ENCODE data around the gene CDKN2D.
"Not testable (repeated sequence)": the region's sequence is repeated elsewhere in the genome, so short reads cannot be mapped to it uniquely, and the experiment has no call there.

Gene CDKN2D

DNA sequence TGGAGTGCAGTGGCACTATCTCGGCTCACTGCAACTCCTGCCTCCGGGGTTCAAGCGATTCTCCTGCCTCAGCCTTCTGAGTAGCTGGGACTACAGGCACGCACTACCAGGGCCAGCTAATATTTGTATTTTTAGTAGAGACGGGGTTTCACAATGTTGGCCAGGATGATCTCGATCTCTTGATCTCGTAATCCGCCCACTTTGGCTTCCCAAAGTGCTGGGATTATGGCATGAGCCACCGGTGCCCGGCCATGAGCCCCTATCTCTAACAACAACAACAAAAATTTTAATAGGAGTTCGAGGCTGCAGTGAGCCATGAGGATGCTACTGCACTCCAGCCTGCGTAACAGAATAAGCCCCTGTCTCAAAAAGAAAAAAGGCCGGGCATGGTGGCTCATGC is 13.3 kb upstream of the CDKN2D start:
- no peak for DNase-seq

DNA sequence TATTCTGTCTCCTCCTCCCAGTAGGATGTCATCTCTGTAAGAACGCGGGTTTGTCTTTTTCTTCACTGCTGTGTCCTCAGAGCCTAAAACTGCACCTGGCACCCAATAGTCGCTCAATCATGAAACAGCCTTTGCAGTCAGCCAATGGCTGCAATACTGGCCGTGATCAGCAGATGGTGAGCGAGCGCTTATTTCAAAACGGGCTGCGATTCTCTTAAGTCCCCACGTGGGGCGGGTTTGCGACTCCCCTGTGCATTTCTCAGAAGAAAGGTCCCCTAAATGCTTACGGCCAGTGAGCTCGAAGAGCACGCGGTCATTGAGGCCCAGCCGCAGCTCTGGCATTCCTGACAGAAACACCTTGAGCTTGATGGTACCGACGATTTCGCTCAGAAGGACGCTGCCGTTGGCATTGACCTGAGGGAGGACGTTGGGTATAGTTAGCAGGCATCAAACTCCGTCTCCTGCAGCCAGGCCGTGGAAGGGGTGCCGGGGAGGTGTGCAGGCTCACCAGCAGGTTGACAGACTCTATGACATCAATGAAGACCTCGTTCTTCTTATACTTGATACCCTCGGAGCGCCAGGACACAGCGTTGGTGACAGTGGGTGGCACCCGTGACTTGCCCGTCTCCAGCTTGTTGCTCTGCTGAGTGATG is 12.3 kb upstream of the CDKN2D start:
- DNase-seq, result peak; percentile 8 to 94 (median 74)

DNA sequence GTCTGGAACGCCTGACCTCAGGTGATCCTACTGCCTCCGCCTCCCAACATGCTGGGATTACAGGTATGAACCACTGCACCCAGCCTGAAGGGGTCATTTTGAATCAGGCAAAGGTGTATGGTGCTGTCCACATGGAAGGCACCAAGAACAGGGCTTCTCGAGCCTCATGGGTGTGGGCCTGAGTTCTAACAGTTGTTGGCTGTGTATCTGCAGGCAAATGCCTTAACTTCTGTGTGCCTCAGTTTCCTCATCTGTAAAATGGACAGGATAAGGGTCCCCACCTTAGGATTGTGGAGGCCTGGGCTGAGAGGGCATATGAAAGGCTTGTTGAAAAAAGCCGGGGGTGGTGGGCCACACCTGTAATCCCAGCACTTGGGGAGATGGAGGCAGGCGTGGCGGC is 9.2 kb upstream of the CDKN2D start:
- DNase-seq, result no peak

DNA sequence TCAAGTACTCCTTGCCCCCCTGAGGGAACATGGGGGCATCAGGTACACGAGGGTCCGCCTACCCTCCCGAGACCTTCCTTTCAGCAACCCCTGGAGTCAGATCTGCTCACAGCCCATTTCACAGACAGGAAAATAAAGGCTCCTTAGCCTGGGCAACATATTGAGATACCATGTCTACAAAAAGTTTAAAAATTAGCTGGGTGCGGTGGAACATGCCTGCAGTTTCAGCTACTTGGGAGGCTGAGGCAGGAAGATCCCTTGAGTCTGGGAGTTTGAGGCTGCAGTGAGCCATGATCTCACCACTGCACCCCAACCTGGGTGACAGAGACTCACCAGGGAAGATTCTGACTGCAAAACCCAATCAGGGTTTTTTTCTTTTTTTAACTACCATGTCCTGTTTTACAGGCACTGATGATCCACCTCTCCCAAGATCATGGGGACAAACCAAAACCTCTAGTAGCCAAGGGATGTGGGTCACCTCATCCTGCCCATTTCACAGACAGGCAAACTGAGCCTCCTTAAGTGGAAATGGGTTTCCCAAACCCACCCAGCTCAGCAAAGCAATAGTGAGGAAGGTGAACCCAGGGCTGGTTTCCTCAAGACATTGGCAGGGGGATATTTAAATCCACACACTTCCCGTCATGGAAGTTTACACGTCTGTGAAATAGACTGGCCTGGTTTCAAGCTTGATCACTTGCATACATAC is 6.4 kb upstream of the CDKN2D start:
- no peak for DNase-seq

DNA sequence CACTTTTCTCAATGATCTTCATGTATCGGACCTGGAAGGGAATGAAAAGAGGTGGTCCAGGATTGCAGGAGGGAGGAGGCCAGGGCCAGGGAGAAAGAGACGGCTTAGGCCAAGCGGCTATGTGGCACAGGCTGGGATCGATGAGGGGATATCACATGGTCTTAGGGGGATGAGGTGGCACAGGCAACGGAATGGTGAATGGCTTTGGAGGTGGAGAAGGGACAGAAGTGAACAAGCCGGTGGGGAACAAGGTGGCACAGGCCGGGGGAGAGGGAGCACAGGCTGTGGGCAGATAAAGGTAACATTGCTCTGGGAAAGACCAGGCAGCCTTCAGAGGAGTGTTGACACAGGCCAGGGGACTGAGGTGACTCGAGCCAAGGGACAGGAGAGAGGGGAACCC is 5.7 kb upstream of the CDKN2D start:
- no peak for DNase-seq

DNA sequence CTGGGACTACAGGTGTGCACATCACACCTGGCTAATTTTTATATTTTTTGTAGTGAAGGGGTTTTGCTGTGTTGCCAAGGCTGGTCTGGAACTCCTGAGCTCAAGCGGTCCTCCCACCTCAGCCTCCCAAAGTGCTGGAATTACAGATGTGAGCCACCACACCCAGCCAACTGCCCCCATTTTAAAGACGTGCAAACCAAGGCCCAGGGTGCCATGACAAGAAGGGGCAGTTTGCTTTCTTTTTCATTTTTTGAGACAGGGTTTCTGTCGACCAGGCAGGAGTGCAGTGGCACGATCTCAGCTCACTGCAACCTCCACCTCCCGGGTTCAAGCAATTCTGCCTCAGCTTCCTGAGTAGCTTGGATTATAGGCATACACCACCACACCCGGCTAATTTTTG is 5.0 kb upstream of the CDKN2D start:
- not testable (repeated sequence) for DNase-seq

DNA sequence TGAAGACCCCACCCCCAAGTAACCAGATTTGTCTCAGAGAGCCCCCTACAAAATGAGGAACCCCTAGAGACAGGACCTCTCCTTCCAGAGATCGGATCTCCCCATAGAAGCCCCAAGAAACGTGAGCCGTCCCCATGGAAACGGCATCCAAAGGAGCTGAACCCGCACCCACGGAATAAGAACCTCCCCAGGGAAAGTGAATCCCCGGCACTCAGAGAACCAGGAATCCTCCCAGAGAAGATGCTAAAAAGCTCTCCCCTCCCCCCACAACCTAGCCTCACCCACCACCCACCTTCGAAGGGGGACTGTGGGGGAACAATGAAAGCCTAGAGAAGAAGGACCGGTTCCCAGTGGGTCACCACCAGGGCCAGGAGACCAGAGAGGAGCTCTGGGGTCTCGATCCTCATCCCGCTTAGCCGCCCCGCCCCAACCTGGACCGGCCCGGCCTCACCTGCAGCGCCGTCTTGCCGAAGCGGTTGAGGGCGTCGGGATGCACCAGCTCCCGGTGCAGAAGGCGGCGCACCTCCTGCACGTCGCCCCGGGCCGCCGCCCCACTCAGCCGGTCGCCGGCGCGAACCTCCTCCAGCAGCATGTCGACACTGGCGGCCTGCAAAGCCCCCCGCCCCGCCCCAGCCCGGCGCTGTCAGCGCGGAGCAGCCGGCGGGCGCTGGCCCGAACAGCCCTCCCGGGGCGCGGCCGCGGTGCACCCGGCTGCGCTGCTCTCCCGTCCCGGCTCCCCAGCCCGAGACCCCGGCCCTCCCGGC is 535 bp downstream of the CDKN2D start:
- peak in 13 of 51 donors; percentile 13 to 63 (median 46) for DNase-seq

DNA sequence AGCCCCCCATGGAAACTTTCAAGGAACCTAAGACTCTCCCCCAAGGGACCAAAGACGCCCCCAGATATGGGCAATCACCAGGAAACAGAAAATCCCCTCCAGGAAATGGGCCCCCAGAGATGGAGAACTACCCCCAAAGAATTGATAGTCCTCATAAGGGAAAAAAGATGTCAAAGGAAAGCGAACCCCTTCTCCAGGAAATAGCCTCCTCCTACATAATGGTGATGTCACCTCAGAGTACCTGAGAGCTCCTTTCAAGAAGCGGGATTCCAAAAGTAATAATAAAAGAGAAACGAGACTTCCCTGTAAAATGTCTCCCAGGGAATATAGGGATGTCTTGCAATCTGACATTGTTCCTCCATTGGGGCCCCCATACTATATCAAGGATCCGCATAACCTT is 1.1 kb downstream of the CDKN2D start:
- DNase-seq, result no peak

DNA sequence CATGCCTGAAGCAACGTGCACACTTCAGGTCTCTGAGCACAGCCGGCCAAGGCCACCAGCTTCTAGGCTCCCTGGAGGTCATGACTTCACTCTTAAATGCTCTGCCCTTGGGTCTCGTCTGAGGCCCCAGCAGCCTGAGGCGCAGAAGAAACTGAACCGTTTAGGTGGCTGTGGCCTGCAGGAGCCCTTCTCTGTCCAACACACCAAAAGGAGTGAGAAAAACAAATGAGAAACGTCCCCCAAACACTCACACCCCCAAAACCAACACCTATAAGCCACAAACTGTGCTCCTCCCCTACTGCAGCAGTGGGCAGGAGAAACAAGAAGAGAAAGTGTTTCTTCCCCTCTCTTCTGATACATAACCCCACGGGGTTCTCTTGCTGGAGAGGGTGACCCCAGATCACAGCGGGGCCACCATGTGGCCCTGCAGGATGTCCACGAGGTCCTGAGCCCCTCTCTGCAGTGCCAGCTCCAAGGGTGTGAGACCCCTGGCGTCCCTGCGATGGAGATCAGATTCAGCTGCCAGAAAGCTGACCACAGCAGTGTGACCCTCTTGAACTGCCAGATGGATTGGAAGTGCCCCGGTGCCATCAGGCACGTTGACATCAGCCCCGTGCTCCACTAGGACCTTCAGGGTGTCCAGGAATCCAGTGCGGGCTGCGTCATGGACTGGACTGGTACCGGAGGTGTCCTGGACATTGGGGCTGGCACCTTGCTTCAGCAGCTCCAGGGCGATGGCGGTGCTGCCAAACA is 1.9 kb downstream of the CDKN2D start:
- peak in 4 of 51 donors; percentile 6 to 14 (median 9) for DNase-seq

DNA sequence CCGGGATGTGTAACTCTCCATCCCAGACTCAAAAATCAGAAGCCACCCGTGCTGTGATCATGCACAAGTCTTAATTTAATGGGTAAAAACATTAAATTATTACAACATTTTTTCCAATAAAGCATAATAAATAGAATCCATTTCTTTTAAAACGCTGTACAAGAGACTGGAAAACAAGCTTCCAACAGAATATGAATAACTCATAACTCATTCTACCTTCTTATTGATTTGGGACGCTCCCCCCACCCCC is 2.4 kb downstream of the CDKN2D start:
- no peak for DNase-seq

DNA sequence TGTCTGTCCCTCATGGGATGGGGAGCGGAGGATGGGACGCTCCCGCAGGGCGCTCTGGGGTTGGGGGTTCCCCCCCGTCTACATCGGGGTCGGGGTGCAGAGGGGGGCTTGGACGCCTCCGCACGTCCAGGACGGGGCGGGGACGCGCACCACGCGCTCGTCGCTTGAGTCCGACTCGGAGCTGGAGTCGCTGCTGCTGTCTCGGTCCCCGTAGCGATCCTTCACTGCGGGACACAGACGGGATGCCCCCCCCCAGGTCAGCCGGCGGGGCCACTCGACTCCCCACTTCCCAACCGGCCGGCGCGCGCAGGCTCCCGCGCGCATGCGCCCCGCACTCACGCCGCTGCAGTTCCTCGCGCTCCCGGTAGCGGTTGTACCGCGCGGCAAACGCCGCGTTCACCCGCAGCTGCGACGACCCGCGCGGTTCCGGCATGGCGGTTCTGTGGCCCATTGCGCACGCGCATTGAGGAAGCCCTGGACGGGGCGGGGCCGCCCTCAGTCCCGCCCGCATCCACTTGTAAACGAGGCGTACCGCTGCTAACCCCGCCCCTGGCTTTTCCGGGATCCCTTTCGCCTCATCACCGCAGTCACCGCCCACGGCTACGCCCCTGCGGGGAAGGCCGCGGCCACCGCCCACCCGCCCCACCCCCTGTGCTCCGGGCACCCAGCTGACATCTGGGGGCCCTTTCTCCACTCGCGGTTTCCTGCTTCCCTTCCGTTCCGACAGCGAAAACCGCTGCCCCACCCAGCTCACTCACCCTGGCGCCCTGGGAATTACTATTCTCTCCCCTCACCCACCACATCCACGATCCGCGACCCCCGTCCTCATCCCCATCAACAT is 3.0 kb downstream of the CDKN2D start, which contains the start of gene KRI1:
Gene KRI1, minus strand, starts transcription at position 444 of the 841 bp plus-strand sequence. Its CDS starts 11 bp downstream, at position 433.
- DNase-seq, result peak; percentile 66 to 98 (median 95)

DNA sequence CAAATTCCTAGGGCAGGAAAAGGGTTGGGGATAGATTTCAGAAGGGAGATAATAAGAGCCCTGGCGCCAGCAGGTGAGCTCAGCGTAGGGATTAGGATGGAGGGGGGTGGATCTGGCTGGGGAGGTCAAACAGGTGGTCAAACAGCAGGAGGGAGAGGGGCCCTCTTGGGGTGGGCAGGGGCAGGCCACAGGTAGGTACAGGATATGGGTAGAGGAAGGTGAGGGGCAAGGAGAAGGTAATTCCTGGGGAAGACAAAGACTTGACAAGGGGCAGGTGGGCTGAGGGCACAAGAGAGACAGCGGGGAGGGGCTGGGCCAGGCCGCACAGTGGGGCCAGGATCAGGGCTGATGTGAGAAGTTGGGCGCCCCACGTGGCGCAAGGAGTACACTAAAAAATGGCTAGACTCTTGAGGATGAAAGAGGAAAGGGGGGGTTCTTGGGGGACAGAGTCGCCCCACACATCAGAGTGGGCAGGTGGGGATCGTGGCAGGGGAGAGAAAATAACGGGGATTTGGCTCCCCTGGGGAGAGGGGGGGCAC is 3.7 kb downstream of the CDKN2D start:
- DNase-seq, result peak in 10 of 51 donors; percentile 28 to 49 (median 39)

DNA sequence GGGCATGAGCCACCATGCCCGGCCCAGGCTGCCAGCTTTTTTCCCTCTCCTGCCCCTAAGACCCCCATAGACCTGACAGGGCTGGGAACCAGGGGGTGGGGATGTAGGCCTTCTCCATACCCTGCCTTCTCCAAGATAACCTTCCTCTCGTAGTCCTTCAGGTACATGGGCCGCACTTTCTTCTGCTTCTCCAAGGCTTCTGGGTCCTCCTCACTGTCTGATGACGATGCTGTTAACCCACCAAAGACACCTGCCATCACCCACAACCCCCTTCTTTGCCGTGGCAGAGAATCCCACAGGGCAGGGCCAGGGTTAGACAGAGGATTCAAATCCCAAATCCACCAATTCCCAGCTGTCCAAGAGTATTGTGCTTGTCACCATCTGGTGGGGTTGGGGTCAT is 6.2 kb downstream of the CDKN2D start:
- DNase-seq, result no peak

DNA sequence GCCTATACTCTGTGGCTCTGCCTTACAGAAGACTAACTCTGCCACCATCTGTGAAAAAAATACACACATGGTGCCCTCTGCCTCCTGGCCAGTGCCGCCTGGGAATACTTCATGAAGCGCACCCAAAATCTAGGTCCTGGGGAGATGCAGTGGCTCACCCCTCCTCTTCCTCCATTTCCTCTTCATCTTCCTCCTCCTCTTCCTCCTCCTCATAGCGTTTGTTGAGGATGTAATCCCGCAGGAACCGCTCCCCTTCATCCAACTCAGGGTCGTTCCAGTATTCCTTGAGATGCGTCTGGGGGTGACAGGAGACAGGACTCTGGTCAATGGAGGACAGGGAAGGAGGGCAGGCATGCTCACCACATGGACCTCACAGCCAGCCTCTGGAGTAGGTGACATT is 8.6 kb downstream of the CDKN2D start:
- no peak for DNase-seq

DNA sequence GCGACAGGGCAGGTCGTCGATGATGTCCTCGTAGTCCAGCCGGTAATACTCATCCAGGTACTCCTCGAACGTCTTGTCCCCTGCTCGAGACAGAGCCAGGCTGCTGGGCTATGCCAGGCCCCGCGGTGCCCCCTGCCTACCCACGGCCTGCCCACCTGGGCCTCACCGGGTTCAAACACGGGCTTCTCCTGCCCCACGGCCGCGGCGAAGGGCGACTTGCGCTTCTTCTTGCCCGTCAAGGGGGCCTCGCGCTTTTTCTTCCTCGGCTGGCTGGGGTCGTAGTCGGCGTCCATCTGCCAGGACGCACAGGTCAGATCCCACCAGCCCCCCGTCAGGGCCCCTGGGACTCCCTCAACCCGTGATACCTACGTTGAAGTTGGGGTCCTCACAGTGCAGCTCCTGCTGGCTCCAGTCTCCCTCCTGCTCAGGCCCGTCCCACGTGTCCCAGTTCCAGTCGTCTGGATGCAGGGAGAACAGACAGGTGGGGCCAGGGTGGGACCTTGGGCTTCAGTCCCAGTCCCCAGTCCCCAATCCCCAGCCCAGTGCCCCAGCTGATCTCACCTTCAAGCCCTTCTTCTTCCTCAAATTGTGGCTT is 11.1 kb downstream of the CDKN2D start:
- DNase-seq, result no peak

DNA sequence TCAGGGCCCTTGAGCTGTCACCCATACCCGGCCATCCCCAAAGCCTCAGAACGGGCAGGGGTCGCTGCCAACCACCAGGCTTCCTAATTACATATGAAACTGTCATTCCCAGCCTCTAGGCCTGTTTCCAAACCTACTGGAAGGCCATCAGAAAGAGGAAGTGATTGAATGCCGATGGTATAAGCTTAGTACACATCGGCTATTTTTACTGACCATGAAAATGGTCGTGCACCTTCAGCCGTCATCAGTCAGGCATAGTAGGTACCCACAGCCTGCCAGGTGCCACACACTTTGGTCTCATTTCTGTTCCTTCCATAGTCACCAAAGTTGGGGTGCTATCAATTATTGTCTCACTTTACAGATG is 13.2 kb downstream of the CDKN2D start:
- DNase-seq, result no peak

DNA sequence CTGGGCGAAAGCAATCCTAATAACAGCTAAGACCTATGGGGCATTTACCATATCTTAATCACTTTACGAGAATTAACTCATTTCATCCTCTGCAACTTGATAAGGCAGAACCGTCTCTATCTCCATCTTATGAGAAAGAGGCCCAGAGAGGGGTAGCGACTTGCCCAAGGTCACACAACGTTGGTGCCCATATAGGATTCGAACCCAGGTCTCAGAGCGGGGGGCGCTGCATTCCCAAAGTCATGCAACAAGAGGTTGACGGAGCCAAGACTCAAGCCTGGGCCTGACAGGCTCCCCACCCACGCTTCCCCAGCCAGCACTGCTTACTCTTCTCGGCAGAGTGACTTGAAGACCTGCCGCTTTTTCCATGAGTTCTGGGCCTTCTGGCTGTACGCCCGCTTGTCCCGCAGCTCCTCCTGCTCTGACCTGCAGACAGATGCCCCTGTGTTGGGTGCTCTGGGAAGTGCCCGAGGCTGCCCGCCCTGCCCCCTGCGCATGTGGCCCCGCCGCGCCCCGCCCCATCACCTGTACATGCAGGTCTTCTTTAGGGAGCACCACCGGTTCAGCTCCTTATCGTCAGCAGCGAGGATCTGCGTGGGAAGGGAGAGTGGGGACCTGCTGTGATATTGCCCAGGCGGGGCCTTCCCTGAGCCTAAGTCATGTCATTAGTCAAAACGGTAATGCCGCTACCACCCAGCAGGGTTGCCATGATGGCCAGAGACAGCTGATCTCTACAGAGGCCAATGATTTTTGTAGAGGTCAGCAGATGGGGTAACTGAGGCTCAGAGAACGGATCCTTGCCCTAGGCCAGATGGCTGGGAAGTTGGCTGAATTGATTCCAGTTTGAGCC is 13.8 kb downstream of the CDKN2D start:
- DNase-seq, result no peak

DNA sequence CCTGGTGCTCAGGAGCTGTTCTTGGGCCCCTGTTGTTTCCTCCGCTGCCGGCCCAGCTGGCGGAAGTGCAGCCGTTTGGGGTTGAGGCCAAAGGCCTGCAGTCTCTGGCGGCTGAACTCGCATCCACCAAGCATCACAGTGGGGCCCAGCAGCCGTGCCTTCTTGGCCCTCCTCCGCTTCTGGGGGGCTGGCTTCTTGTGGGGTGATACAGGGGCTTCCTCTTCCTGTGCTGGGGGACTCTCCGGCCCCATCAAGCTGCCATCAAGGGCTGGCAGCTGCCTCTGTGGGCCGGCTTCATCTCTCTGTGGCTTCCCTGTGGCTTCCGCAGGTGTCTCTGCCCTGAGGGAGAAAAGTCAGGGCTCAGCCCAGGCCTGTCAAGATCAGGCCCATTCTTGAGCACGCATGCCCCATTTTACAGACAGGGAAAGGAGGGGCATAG is 14.8 kb downstream of the CDKN2D start:
- DNase-seq, result peak in 1 of 51 donors; percentile 7

DNA sequence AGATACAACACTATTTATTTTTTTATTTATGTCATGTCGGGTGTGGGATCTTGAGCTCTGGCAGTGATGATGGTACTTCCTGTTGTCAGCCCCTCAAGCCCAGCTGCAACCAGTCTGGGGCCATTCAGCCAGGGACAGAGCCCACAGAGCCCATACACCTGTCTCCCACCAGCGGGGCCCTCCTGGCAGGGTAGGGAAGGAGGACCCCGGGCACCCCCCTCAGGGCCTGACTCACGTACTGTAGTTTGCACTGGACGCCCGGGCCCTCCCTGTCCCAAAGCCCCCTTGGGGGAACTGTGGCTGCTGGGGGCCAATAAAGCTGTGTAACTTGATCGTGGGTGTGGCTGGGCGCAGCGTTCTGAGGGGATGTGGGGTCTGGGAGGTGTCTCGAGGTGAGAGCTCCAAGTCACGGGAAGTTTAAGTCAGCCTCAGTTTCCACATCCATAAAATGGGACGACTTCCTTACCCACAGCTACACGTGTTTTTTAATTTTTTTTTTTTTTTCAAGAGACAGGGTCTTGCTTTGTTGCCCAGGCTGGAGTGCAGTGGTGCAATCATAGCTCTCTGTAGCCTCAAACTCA is 15.6 kb downstream of the CDKN2D start:
- no peak for DNase-seq
